ENCODE data around the gene CDH4.
"Not testable (repeated sequence)": the region's sequence is repeated elsewhere in the genome, so short reads cannot be mapped to it uniquely, and the experiment has no call there.

The CDH4 gene

GRCh38 chr20:61931476-61932198 is 679.6 kb downstream of the CDH4 start:
- no peak for FAIRE-seq

- FAIRE-seq: no peak
Observed at GRCh38 chr20:61932199-61932592, 680.1 kb downstream of the CDH4 start.

GRCh38 chr20:61932711-61933480 is 680.8 kb downstream of the CDH4 start:
- no peak for FAIRE-seq

GRCh38 chr20:61933481-61933950 is 681.5 kb downstream of the CDH4 start:
- FAIRE-seq: no peak

GRCh38 chr20:61933951-61934715 is 682.1 kb downstream of the CDH4 start:
- no peak for FAIRE-seq

GRCh38 chr20:61934716-61935530 is 682.9 kb downstream of the CDH4 start:
- no peak for FAIRE-seq

GRCh38 chr20:61935926-61936700 is 684.1 kb downstream of the CDH4 start:
- no peak for FAIRE-seq

- FAIRE-seq: no peak
Observed at GRCh38 chr20:61936701-61937131, 684.7 kb downstream of the CDH4 start.

GRCh38 chr20:61937146-61937962 is 685.3 kb downstream of the CDH4 start:
- no peak for FAIRE-seq

GRCh38 chr20:61937963-61938838 is 686.1 kb downstream of the CDH4 start:
- FAIRE-seq: no peak

- FAIRE-seq: no peak
Observed at GRCh38 chr20:61938839-61939690, 687.0 kb downstream of the CDH4 start.

GRCh38 chr20:61939691-61940360 is 687.8 kb downstream of the CDH4 start:
- no peak for FAIRE-seq

GRCh38 chr20:61940491-61940890 is 688.4 kb downstream of the CDH4 start:
- no peak for FAIRE-seq

GRCh38 chr20:61940976-61941720 is 689.1 kb downstream of the CDH4 start:
- FAIRE-seq: no peak

GRCh38 chr20:61941721-61942405 is 689.8 kb downstream of the CDH4 start:
- no peak for FAIRE-seq

GRCh38 chr20:61942526-61942925 is 690.5 kb downstream of the CDH4 start:
- FAIRE-seq: no peak

- not testable (repeated sequence) for FAIRE-seq
Observed at GRCh38 chr20:61944967-61945366, 692.9 kb downstream of the CDH4 start.
